Ovary (tissue), 3 donors: Measurements from ENCODE around the gene DCTN1.

ENCODE experiments used
- EP300 ChIP-seq: sonication (generic); formaldehyde crosslinking; IDR thresholded peaks from one replicate; pipeline ENCODE4 v1.6.1; 2017; ENCODE audit warnings: antibody characterized with exemption
- TF ChIP-seq, protein P1 (sequence below), 3 donors: fragments of 450-650 bp in 2 of 3; fragments of 200-600 bp in 1 of 3; IDR thresholded peaks; one replicate each; pipeline versions ENCODE4 v1.5.1 to v1.8.0; 2016 to 2022; ENCODE audit warnings: antibody characterized with exemption in 3 of 3, mild to moderate bottlenecking in 1 of 3
- donor health status: DM: no; HTN: no; CAD: no.

DNA sequence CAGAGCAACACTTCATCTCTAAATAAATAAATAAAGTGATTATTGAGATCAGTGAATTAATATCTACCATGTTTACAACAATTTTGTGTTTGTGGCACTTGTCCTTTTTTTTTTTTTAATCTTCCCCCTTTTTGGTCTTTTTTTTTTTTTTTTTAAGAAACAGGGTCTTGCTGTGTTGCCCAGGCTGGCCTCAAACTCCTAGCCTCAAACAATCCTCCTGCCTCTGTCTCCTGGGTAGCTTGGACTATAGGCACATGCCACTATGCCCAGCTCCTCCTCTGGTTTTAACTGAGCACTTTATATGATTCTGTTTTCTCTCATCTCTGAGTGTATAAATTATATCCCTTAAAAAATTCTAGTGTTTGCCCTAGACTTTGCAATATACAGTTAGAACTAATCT lies 67.2 kb downstream of the DCTN1 start:
- TF ChIP-seq, protein P1, sequence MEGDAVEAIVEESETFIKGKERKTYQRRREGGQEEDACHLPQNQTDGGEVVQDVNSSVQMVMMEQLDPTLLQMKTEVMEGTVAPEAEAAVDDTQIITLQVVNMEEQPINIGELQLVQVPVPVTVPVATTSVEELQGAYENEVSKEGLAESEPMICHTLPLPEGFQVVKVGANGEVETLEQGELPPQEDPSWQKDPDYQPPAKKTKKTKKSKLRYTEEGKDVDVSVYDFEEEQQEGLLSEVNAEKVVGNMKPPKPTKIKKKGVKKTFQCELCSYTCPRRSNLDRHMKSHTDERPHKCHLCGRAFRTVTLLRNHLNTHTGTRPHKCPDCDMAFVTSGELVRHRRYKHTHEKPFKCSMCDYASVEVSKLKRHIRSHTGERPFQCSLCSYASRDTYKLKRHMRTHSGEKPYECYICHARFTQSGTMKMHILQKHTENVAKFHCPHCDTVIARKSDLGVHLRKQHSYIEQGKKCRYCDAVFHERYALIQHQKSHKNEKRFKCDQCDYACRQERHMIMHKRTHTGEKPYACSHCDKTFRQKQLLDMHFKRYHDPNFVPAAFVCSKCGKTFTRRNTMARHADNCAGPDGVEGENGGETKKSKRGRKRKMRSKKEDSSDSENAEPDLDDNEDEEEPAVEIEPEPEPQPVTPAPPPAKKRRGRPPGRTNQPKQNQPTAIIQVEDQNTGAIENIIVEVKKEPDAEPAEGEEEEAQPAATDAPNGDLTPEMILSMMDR (IDR thresholded peaks at IDR 0.05) = no peak
- TF ChIP-seq EP300 = no peak
